AG10803 (cell line): Measurements from ENCODE around the gene CLDN6.
A peak's percentile ranks its signal among the peaks of the same experiment; 100 is the strongest.

Experiments used
- DNase-seq: peaks from one replicate; pipeline ENCODE4 v3.0.0; 2010; ENCODE audit warnings: low read depth
- H3K4me3 ChIP-seq: 2 replicates; pipeline ENCODE4 v1.5.1; 2011; ENCODE audit warnings: mild to moderate bottlenecking, low read length, control low read depth
- CTCF ChIP-seq: conservative IDR thresholded peaks from 2 replicates; pipeline ENCODE4 v1.5.1; 2011; ENCODE audit warnings: mild to moderate bottlenecking, low read length, control low read depth, inconsistent platforms

Gene CLDN6

GRCh38 chr16:3025032-3026002 lies 7.3 kb upstream of the CLDN6 start:
- no peak overlapping the region for H3K4me3 ChIP-seq
- DNase-seq, result no peak
- no peak for TF ChIP-seq CTCF

- TF ChIP-seq CTCF, result no peak
- DNase-seq, result peak; percentile 96
- peak within 1 kb of the TSS; percentile 77 for H3K4me3 ChIP-seq
Observed at GRCh38 chr16:3023669-3024478, 5.9 kb upstream of the CLDN6 start, which contains the start of the genes HCFC1R1 and THOC6. TSS of gene HCFC1R1 (minus strand) at chr16:3023942. CDS start at chr16:3023941, 1 bp downstream. TSS of gene THOC6 (plus strand) at chr16:3024035. CDS start at chr16:3024327, 292 bp downstream.

GRCh38 chr16:3023415-3023668 lies 5.4 kb upstream of the CLDN6 start:
- no peak for TF ChIP-seq CTCF
- peak; percentile 77 for DNase-seq
- H3K4me3 ChIP-seq, result peak overlapping the region; percentile 77

- peak; percentile 60 for DNase-seq
- no peak for TF ChIP-seq CTCF
- H3K4me3 ChIP-seq, result peak overlapping the region; percentile 77
Observed at GRCh38 chr16:3022684-3023414, 4.9 kb upstream of the CLDN6 start.

GRCh38 chr16:3022208-3022683 lies 4.3 kb upstream of the CLDN6 start:
- DNase-seq, result peak; percentile 96
- peak overlapping the region; percentile 96 for H3K4me3 ChIP-seq
- no peak for TF ChIP-seq CTCF

GRCh38 chr16:3021449-3022207 lies 3.6 kb upstream of the CLDN6 start:
- DNase-seq, result peak; percentile 94
- peak overlapping the region; percentile 96 for H3K4me3 ChIP-seq
- peak; percentile 47 for TF ChIP-seq CTCF
